H1 (cell line): ENCODE data around the gene NDUFV1. TPM values are rescaled to one million over a fixed set of nuclear protein-coding genes. Genes with fewer than 3 reads are reported as not detected.
A peak's percentile ranks its signal among the peaks of the same experiment; 100 is the strongest.
"Not testable (repeated sequence)": the region's sequence is repeated elsewhere in the genome, so short reads cannot be mapped to it uniquely, and the experiment has no call there.

ENCODE experiments used
- CTCF ChIA-PET: fragments of 300-600 bp; sonication (Branson Sonifier 250); formaldehyde crosslinking; loops from one replicate; lab custom pipeline; 2021; ENCODE audit not compliant: partially characterized antibody; lab: Charles Lee
- POLR2A ChIA-PET: fragments of 300-600 bp; sonication (Branson Sonifier 250); formaldehyde crosslinking; loops from one replicate; lab custom pipeline; 2021; ENCODE audit warnings: inconsistent platforms; ENCODE audit not compliant: partially characterized antibody; lab: Charles Lee
- DNase-seq, 2 experiments: peaks; one replicate each; pipeline versions ENCODE4 v3.0.0 to v3.0.0-alpha.2; 2010 to 2022; ENCODE audit warnings: low spot score in 2 of 2, low read depth in 1 of 2, mixed read lengths in 1 of 2
- FAIRE-seq: peaks from 2 replicates; lab custom pipeline; 2011; peaks lifted over from hg19 to GRCh38; lab: Jason Lieb, UNC
- H2AFZ ChIP-seq: 2 replicates; pipeline ENCODE4 v1.8.1; 2012; ENCODE audit warnings: low read length, inconsistent platforms
- H2AK5ac ChIP-seq: 2 replicates; pipeline ENCODE4 v1.6.1; 2013; ENCODE audit warnings: low read depth, low read length
- H2BK120ac ChIP-seq: replicated peaks from 2 replicates; pipeline ENCODE3; 2013; ENCODE audit warnings: low read depth, low read length, inconsistent platforms
- H2BK12ac ChIP-seq: 2 replicates; pipeline ENCODE4 v1.6.1; 2013; ENCODE audit warnings: low read depth, low read length
- H2BK15ac ChIP-seq: 2 replicates; pipeline ENCODE4 v1.6.1; 2013; ENCODE audit warnings: low read length
- H2BK20ac ChIP-seq: 2 replicates; pipeline ENCODE4 v1.6.1; 2013; ENCODE audit warnings: low read length
- H2BK5ac ChIP-seq: 2 replicates; pipeline ENCODE4 v1.6.1; 2013; ENCODE audit warnings: low read depth, low read length
- H3K14ac ChIP-seq: 2 replicates; pipeline ENCODE4 v1.6.1; 2013; ENCODE audit warnings: inconsistent platforms; ENCODE audit not compliant: insufficient read length
- H3K18ac ChIP-seq: 2 replicates; pipeline ENCODE4 v1.6.1; 2013; ENCODE audit warnings: low read length; ENCODE audit errors: extremely low read depth
- H3K23ac ChIP-seq: 2 replicates; pipeline ENCODE4 v1.6.1; 2013; ENCODE audit warnings: inconsistent platforms; ENCODE audit not compliant: insufficient read length
- H3K23me2 ChIP-seq: 2 replicates; pipeline ENCODE4 v1.6.1; 2013; ENCODE audit warnings: low read depth, low read length
- H3K27ac ChIP-seq: 2 replicates; pipeline ENCODE4 v1.6.1; 2011; ENCODE audit warnings: low read depth, low read length, inconsistent platforms
- H3K27me3 ChIP-seq, 4 experiments: replicated peaks in 1 of 4; 1 replicate in 1 of 4; 2 replicates in 3 of 4; pipeline versions ENCODE4 v1.6.1 to v1.8.1; 2011 to 2013; ENCODE audit warnings: low read length in 3 of 4, mild to moderate bottlenecking in 3 of 4, inconsistent platforms in 2 of 4, mixed read lengths in 2 of 4, moderate library complexity in 1 of 4; ENCODE audit not compliant: control insufficient read depth in 3 of 4, insufficient read depth in 3 of 4; ENCODE audit errors: extremely low read depth in 1 of 4
- H3K36me3 ChIP-seq, 4 experiments: 2 replicates each; pipeline versions ENCODE4 v1.6.1 to v1.8.1; 2011 to 2013; ENCODE audit warnings: mild to moderate bottlenecking in 4 of 4, low read length in 3 of 4, moderate library complexity in 2 of 4, control low read depth in 1 of 4, inconsistent platforms in 1 of 4; ENCODE audit not compliant: insufficient read depth in 4 of 4, control insufficient read depth in 2 of 4
- H3K4ac ChIP-seq: replicated peaks from 2 replicates; pipeline ENCODE3; 2013; ENCODE audit warnings: low read length, low read depth, mixed read lengths, inconsistent platforms; ENCODE audit not compliant: insufficient read length
- H3K4me1 ChIP-seq, 4 experiments: replicated peaks in 1 of 4; 1 replicate in 1 of 4; 2 replicates in 3 of 4; pipeline versions ENCODE4 v1.6.1 to v1.8.1; 2011 to 2013; ENCODE audit warnings: low read length in 3 of 4, inconsistent platforms in 2 of 4, mixed read lengths in 1 of 4; ENCODE audit not compliant: insufficient read depth in 4 of 4, control insufficient read depth in 3 of 4
- H3K4me2 ChIP-seq, 2 experiments: 2 replicates each; pipeline versions ENCODE4 v1.6.1 to v1.8.1; 2011 to 2013; ENCODE audit warnings: low read depth in 2 of 2, low read length in 2 of 2, control low read depth in 1 of 2, inconsistent platforms in 1 of 2, mild to moderate bottlenecking in 1 of 2; ENCODE audit not compliant: insufficient read depth in 1 of 2
- H3K4me3 ChIP-seq, 4 experiments: fragments of 200-600, 300-600 bp in 1 of 4; sonication (generic), shearing (Covaris generic), sonication (Bioruptor Twin) in 1 of 4; 2 replicates each; pipeline versions ENCODE4 v1.5.1 to v1.8.1; 2011 to 2016; ENCODE audit warnings: low read length in 4 of 4, low read depth in 3 of 4, control low read depth in 2 of 4, inconsistent platforms in 2 of 4, mild to moderate bottlenecking in 2 of 4, mixed read lengths in 1 of 4, moderate library complexity in 1 of 4; ENCODE audit not compliant: insufficient read depth in 2 of 4; ENCODE audit errors: extremely low read depth in 1 of 4
- H3K56ac ChIP-seq: replicated peaks from 2 replicates; pipeline ENCODE3; 2013; ENCODE audit warnings: low read depth, mild to moderate bottlenecking, mixed read lengths, low read length, inconsistent platforms; ENCODE audit not compliant: insufficient read length
- H3K79me1 ChIP-seq: 2 replicates; pipeline ENCODE4 v1.6.1; 2013; ENCODE audit warnings: low read depth, low read length, control low read depth
- H3K79me2 ChIP-seq, 2 experiments: 2 replicates each; pipeline versions ENCODE4 v1.6.1 to v1.8.1; 2012 to 2013; ENCODE audit warnings: low read length in 2 of 2, mild to moderate bottlenecking in 2 of 2, inconsistent platforms in 1 of 2; ENCODE audit not compliant: insufficient read depth in 2 of 2, control insufficient read depth in 1 of 2
- H3K9ac ChIP-seq, 4 experiments: replicated peaks in 1 of 4; 1 replicate in 1 of 4; 2 replicates in 3 of 4; pipeline versions ENCODE4 v1.6.1 to v1.8.1; 2011 to 2013; ENCODE audit warnings: low read depth in 3 of 4, low read length in 3 of 4, control low read depth in 2 of 4, mild to moderate bottlenecking in 2 of 4, moderate library complexity in 2 of 4, inconsistent platforms in 1 of 4; ENCODE audit errors: extremely low read depth in 1 of 4
- H3K9me3 ChIP-seq, 2 experiments: 2 replicates each; pipeline versions ENCODE4 v1.6.1 to v1.8.1; 2012 to 2013; ENCODE audit warnings: mild to moderate bottlenecking in 2 of 2, moderate library complexity in 2 of 2, control low read depth in 1 of 2, inconsistent platforms in 1 of 2, low read depth in 1 of 2, low read length in 1 of 2, mixed read lengths in 1 of 2; ENCODE audit not compliant: insufficient read depth in 2 of 2
- H4K20me1 ChIP-seq, 2 experiments: replicated peaks in 1 of 2; 2 replicates each; pipeline versions ENCODE3 to v1.8.1; 2011 to 2013; ENCODE audit warnings: inconsistent platforms in 2 of 2, low read length in 2 of 2, mild to moderate bottlenecking in 1 of 2; ENCODE audit not compliant: insufficient read depth in 2 of 2, control insufficient read depth in 1 of 2
- H4K5ac ChIP-seq: 2 replicates; pipeline ENCODE4 v1.6.1; 2013; ENCODE audit warnings: low read length, low read depth, mixed read lengths, inconsistent platforms; ENCODE audit not compliant: insufficient read length
- H4K8ac ChIP-seq: 2 replicates; pipeline ENCODE4 v1.8.0; 2013; ENCODE audit warnings: mild to moderate bottlenecking, moderate library complexity, low read length, inconsistent platforms; ENCODE audit not compliant: insufficient read depth; ENCODE audit errors: extremely low read depth
- H4K91ac ChIP-seq: replicated peaks from 2 replicates; pipeline ENCODE3; 2013; ENCODE audit warnings: low read length, mixed read lengths, inconsistent platforms; ENCODE audit not compliant: insufficient read length
- POLR2AphosphoS5 ChIP-seq: IDR thresholded peaks from 2 replicates; pipeline ENCODE4 v1.6.1; 2011; ENCODE audit warnings: low read depth, low read length
- SP1 ChIP-seq: IDR thresholded peaks from 2 replicates; pipeline ENCODE4 v1.6.1; 2011; ENCODE audit warnings: low read depth, low read length
- WGBS, 2 experiments: shearing (Covaris generic) in 1 of 2; methylation state at CpG; one replicate each; pipeline versions ENCODE4 v1.1.6 to v1.1.7; 2013 to 2015; ENCODE audit warnings: low lambda C conversion rate in 2 of 2, mixed read lengths in 2 of 2, inconsistent platforms in 1 of 2, low coverage in 1 of 2, missing lambda C conversion rate in 1 of 2; ENCODE audit not compliant: insufficient replicate concordance in 2 of 2, insufficient coverage in 1 of 2, insufficient read length in 1 of 2; ENCODE audit errors: extremely low coverage in 1 of 2, missing lambda C conversion rate in 1 of 2; 5-methylcytosine and 5-hydroxymethylcytosine counted together
- polyA plus RNA-seq, 7 experiments: library from polyadenylated mRNA; depleted of rRNA in 3 of 7; stranded (reverse) in 5 of 7; unstranded in 2 of 7; fragments of >200 nt in 5 of 7; fragments of 200-250 nt in 2 of 7; gene quantifications; 1 replicate in 5 of 7; 2 replicates in 1 of 7; 4 replicates in 1 of 7; pipeline versions ENCODE4 v1.2.1 to v1.2.3, GENCODE V29; 2011 to 2013; ENCODE audit warnings: missing spikeins in 2 of 7, mixed read lengths in 2 of 7
- total RNA-seq: library from RNA; stranded (reverse); fragmentation: NEBNext Ultra II Directional; extraction: Animal tissue kit (Norgen Biotek cat#: 25700); gene quantifications from 2 replicates; pipeline ENCODE4 v1.2.1, GENCODE V29; 2021

The NDUFV1 gene
- total and polyA plus RNA-seq, 2 of the 8 experiments (the other 6 are each of a cell fraction or from before 2014, with no cell fraction given): 125 to 131 TPM

DNA sequence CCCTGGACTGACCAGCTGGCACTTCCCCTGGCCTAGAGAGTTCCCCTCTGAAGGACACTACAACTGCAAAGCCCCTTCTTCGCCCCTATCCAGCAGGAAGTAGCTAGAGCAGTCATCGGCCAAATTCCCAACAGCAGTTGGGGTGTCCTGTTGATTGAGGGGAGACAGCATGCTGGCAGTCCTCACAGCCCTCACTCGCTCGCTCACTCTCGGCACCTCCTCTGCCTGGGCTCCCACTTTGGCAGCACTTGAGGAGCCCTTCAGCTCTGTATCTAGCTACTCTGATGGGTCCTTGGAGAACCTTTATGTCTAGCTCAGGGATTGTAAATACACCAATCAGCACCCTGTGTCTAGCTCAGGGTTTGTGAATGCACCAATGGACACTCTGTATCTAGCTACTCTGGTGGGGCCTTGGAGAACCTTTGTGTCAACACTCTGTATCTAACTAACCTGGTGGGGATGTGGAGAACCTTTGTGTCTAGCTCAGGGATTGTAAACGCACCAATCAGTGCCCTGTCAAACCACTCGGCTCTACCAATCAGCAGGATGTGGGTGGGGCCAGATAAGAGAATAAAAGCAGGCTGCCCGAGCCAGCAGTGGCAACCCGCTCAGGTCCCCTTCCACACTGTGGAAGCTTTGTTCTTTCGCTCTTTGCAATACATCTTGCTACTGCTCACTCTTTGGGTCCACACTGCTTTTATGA, 19.5 kb downstream of the NDUFV1 start:
- not testable (repeated sequence) for H3K27me3 ChIP-seq, H4K5ac ChIP-seq, H2BK12ac ChIP-seq, H3K23me2 ChIP-seq, H3K9ac ChIP-seq, H3K56ac ChIP-seq, DNase-seq, H4K20me1 ChIP-seq, H3K36me3 ChIP-seq, H3K14ac ChIP-seq, H2BK20ac ChIP-seq, H3K27ac ChIP-seq, H3K4me2 ChIP-seq, H4K8ac ChIP-seq, H2AFZ ChIP-seq, H2BK15ac ChIP-seq, H2BK120ac ChIP-seq, H3K18ac ChIP-seq, H3K23ac ChIP-seq, H3K4ac ChIP-seq, H3K79me1 ChIP-seq, H2BK5ac ChIP-seq, H3K79me2 ChIP-seq, FAIRE-seq, H2AK5ac ChIP-seq, H3K9me3 ChIP-seq, H4K91ac ChIP-seq, H3K4me3 ChIP-seq
- TF ChIP-seq SP1: peak; percentile 47; the same call in 1 of the 2 replicates
- TF ChIP-seq POLR2AphosphoS5: peak; percentile 60
- peaks cover 0 to 15% (median 13%) of the 10 kb centered on the region in 4 experiments; a peak in 6 of 7 replicates for H3K4me1 ChIP-seq
- ChIA-PET CTCF (interaction anchor here (0.6 to 9.8 kb wide), 7 partner anchors 12 to 49 kb away, joined by 3 to 117 read pairs (median 3); partner anchors contain the start of gene TBX10), POLR2A (interaction anchor here (0.6 to 11.7 kb wide), 9 partner anchors 9 to 256 kb away, joined by 3 to 194 read pairs (median 3); partner anchors contain the start of gene GSTP1)
- WGBS, 2 experiments: 93% methylated on average over 10 of the region's 10 CpGs; no CpG with 5 or more reads in 1 of the 2 experiments
